HepG2 (cell line): ENCODE measurements around the gene PELI2.

Source experiments
- HES4 ChIP-seq: sonication (generic); formaldehyde crosslinking; IDR thresholded peaks from 2 replicates; pipeline ENCODE4 v1.9.0; 2021; ENCODE audit warnings: mild to moderate bottlenecking, missing genetic modification reagents, borderline replicate concordance
- NCOA1 ChIP-seq: sonication (generic); formaldehyde crosslinking; IDR thresholded peaks from 2 replicates; pipeline ENCODE4 v1.9.0; 2021; ENCODE audit warnings: missing genetic modification reagents
- NFIC ChIP-seq: IDR thresholded peaks from 2 replicates; pipeline ENCODE4 v1.6.1; 2012; ENCODE audit warnings: mild to moderate bottlenecking, low read length, inconsistent platforms
- POLR2A ChIP-seq, 2 experiments: IDR thresholded peaks; 2 replicates each; pipeline ENCODE4 v1.6.1; 2011; ENCODE audit warnings: low read depth in 2 of 2, low read length in 2 of 2, mild to moderate bottlenecking in 1 of 2, moderate library complexity in 1 of 2; ENCODE audit not compliant: insufficient read depth in 1 of 2
- SIX4 ChIP-seq: sonication (generic); formaldehyde crosslinking; IDR thresholded peaks from 2 replicates; pipeline ENCODE4 v1.4.0; 2020; ENCODE audit warnings: missing genetic modification reagents
- ZFP1 ChIP-seq: IDR thresholded peaks from 2 replicates; pipeline ENCODE4 v1.6.1; 2016
- ZNF274 ChIP-seq: sonication (generic); formaldehyde crosslinking; IDR thresholded peaks from 2 replicates; pipeline ENCODE4 v1.5.1; 2020; ENCODE audit warnings: mild to moderate bottlenecking, missing genetic modification reagents
- TF ChIP-seq, protein P1 (sequence below): sonication (generic); formaldehyde crosslinking; IDR thresholded peaks from 2 replicates; pipeline ENCODE4 v1.8.1; 2023; ENCODE audit warnings: missing genetic modification reagents, inconsistent platforms, borderline replicate concordance

DNA sequence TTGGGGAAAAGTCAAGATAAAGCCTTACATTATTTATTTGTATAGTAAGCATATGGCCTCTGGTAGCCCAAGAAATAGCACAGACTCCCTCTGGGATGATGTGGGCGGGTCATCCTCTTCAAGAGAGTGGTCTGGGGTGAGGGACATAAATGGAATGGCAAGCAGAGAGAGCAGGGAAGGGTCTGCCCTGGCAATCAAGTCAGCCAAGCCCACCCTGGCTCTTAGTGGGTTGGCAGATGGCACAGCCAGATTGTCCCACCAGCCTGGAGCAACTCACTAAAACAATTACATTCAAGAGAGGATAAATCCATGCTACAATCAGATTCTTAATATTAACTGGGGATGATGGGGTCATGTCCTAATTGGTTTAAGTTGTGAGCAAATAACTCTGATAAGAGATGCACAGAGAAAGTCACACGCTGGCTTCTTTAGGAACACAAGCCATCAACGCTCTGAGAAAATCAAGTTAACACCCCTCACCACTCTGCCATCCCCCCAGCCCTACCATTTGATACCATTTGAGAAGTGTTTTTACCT is 2.8 kb upstream of the PELI2 start:
- no peak for TF ChIP-seq HES4
- TF ChIP-seq ZNF274 (CRISPR knock-in tag), result no peak
- no peak for TF ChIP-seq POLR2A (IDR thresholded peaks at IDR 0.05; ENCODE audit: insufficient read depth in 1 of 2, low read depth in 2 of 2, low read length in 2 of 2)
- TF ChIP-seq NCOA1 (CRISPR knock-in tag), result no peak
- TF ChIP-seq ZFP1, result no peak
- no peak for TF ChIP-seq SIX4 (CRISPR knock-in tag)
- TF ChIP-seq, protein P1, sequence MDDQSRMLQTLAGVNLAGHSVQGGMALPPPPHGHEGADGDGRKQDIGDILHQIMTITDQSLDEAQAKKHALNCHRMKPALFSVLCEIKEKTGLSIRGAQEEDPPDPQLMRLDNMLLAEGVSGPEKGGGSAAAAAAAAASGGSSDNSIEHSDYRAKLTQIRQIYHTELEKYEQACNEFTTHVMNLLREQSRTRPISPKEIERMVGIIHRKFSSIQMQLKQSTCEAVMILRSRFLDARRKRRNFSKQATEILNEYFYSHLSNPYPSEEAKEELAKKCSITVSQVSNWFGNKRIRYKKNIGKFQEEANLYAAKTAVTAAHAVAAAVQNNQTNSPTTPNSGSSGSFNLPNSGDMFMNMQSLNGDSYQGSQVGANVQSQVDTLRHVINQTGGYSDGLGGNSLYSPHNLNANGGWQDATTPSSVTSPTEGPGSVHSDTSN, result no peak
- TF ChIP-seq NFIC, result no peak
